Measurements from ENCODE around the gene PSENEN. TPM values are rescaled to one million over a fixed set of nuclear protein-coding genes. Genes with fewer than 3 reads are reported as not detected.

PSENEN gene
- total and polyA plus RNA-seq, 2 of the 8 experiments (the other 6 are each of a cell fraction or from before 2014, with no cell fraction given): 66.7 to 75.3 TPM

GRCh38 chr19:35748106-35749020 is 2.9 kb downstream of the PSENEN start, which contains the start of gene LIN37 (continued):
- TF ChIP-seq EZH2 (IDR thresholded peaks at IDR 0.05; ENCODE audit: low read depth, low read length, severe bottlenecking) (no peak), KDM4A (IDR thresholded peaks at IDR 0.05; ENCODE audit: low read depth, low read length, severe bottlenecking) (peak; percentile 48), MAX (IDR thresholded peaks at IDR 0.05) (no peak), RBBP5 (IDR thresholded peaks at IDR 0.05; ENCODE audit: borderline replicate concordance, low read depth, low read length) (no peak), ASH2L (IDR thresholded peaks at IDR 0.05; ENCODE audit: low read length) (peak; percentile 52), USF2 (IDR thresholded peaks at IDR 0.05; ENCODE audit: low read length) (no peak), CTBP2 (IDR thresholded peaks at IDR 0.05; ENCODE audit: borderline replicate concordance, insufficient read depth, insufficient read length, low read length) (no peak), RFX5 (IDR thresholded peaks at IDR 0.05; ENCODE audit: borderline replicate concordance, low read depth, low read length) (no peak), SRF (IDR thresholded peaks at IDR 0.05; ENCODE audit: low read depth, low read length) (no peak), MAFK (IDR thresholded peaks at IDR 0.05; ENCODE audit: low read depth, low read length) (no peak), SP4 (IDR thresholded peaks at IDR 0.05; ENCODE audit: low read length) (peak; percentile 94; the same call in 1 of the 2 replicates), SIN3A (conservative IDR thresholded peaks at IDR 0.05 in 1 of 2, IDR thresholded peaks at IDR 0.05 in 1 of 2; ENCODE audit: low read depth in 1 of 2, low read length in 2 of 2) (peak; percentile 48; a peak in 1 of 4 replicates), ATF3 (IDR thresholded peaks at IDR 0.05; ENCODE audit: insufficient read depth, low read depth, low read length) (no peak), CHD2 (IDR thresholded peaks at IDR 0.05; ENCODE audit: low read length) (peak; percentile 96), ZNF274 (IDR thresholded peaks at IDR 0.05; ENCODE audit: borderline replicate concordance, extremely low read depth, low read length) (no peak), KDM1A (IDR thresholded peaks at IDR 0.05; ENCODE audit: borderline replicate concordance, low read length) (no peak), BCL11A (IDR thresholded peaks at IDR 0.05; ENCODE audit: low read depth in 2 of 2, low read length in 2 of 2) (no peak), TAF1 (IDR thresholded peaks at IDR 0.05; ENCODE audit: low read depth, low read length) (no peak), SP2 (IDR thresholded peaks at IDR 0.05; ENCODE audit: low read length) (peak; percentile 87), NANOG (IDR thresholded peaks at IDR 0.05; ENCODE audit: insufficient read depth, low read depth, low read length, poor library complexity, severe bottlenecking) (peak; percentile 66), GABPA (IDR thresholded peaks at IDR 0.05; ENCODE audit: borderline replicate concordance, insufficient read depth, low read length) (peak; percentile 82; the same call in 1 of the 2 replicates)

Measured in H1 (cell line).